ENCODE measurements around the gene HDAC4. TPM values are rescaled to one million over a fixed set of nuclear protein-coding genes. Genes with fewer than 3 reads are reported as not detected.
A peak's percentile ranks its signal among the peaks of the same experiment; 100 is the strongest.

HDAC4 gene
- total RNA-seq, 1 donor from 2014 or later, result 76.6 TPM

DNA sequence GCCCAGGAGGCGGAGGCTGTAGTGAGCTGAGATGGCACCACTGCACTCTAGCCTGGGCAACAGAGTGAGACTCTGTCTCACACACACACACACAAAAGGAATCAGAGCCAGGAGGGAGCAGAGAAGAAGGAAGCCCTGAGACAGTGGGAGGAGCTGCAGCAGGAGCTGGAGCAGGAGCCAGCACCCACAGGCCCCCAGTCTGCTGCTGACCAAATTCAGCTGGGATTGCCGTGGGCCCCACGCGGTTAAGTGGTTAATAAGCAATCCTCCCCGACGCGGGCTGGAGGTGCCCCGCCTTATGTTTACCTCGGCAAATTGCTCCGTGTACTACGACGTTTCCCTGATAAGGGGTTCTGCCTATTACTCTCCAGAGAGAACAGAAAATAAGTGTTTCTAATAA is 287.6 kb downstream of the HDAC4 start:
- TF ChIP-seq POLR2AphosphoS5 (IDR thresholded peaks at IDR 0.05; ENCODE audit: insufficient read depth in 1 of 2, low read depth in 1 of 2) (no peak), POLR2A (IDR thresholded peaks at IDR 0.05) (no peak)
- TF ChIP-seq, protein P1, sequence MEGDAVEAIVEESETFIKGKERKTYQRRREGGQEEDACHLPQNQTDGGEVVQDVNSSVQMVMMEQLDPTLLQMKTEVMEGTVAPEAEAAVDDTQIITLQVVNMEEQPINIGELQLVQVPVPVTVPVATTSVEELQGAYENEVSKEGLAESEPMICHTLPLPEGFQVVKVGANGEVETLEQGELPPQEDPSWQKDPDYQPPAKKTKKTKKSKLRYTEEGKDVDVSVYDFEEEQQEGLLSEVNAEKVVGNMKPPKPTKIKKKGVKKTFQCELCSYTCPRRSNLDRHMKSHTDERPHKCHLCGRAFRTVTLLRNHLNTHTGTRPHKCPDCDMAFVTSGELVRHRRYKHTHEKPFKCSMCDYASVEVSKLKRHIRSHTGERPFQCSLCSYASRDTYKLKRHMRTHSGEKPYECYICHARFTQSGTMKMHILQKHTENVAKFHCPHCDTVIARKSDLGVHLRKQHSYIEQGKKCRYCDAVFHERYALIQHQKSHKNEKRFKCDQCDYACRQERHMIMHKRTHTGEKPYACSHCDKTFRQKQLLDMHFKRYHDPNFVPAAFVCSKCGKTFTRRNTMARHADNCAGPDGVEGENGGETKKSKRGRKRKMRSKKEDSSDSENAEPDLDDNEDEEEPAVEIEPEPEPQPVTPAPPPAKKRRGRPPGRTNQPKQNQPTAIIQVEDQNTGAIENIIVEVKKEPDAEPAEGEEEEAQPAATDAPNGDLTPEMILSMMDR (IDR thresholded peaks at IDR 0.05), result no peak
- H3K4me1 ChIP-seq, result peaks cover 22% of the 10 kb centered on the region

DNA sequence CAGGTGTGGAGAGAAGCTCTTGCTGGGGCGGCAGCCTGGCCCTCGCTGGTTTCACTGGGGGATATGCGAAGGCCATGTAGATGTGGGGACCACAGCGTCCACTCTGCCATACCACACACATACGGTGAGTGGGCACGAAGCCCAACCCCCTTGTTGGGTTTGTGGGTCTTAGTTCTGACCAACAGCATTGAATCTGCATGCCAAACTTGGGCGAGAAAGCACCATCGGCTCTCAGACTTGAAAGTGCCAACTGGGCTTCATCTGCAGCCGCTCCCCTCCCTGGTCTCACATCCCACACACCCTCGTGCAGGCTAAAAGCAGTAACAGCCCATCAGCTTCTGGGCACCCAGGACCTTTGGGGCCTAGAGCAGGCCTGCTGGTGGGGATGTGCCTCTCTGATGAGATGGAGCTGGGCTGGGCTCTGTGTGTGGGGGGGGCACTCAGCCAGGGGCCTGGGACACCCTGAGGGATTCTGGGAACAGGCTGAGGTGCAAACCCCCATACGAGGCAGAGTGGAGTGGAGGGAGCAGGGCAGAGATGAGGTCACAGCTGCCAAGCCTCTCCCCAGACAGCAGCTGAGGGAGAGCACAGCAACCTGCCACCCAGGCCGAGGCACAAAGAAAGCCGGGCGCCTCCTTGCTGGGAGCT is 288.6 kb downstream of the HDAC4 start:
- intact Hi-C loops (cut with DNase I), result no loop called here
- Histone ChIP-seq H3K36me3 (peaks cover 0 to 24% of the 10 kb centered on the region in 2 donors), H3K27me3 (no peaks in the 10 kb centered on the region), H3K27ac (no peak overlapping the region), H3K4me3 (no peak overlapping the region), H3K4me1 (peaks cover 22% of the 10 kb centered on the region), H3K9me3 (no peaks in the 10 kb centered on the region)
- DNase-seq (ENCODE audit: extremely low spot score in 2 of 2), result no peak
- TF ChIP-seq, protein P1 (IDR thresholded peaks at IDR 0.05), result no peak
- TF ChIP-seq POLR2A (IDR thresholded peaks at IDR 0.05) (no peak), POLR2AphosphoS5 (IDR thresholded peaks at IDR 0.05; ENCODE audit: insufficient read depth in 1 of 2, low read depth in 1 of 2) (no peak)

More for the DNA sequence above, 287.6 kb downstream of the HDAC4 start:
- Histone ChIP-seq H3K27me3 (no peaks in the 10 kb centered on the region), H3K4me3 (no peak overlapping the region), H3K9me3 (no peaks in the 10 kb centered on the region), H3K36me3 (peaks cover 0 to 15% of the 10 kb centered on the region in 2 donors), H3K27ac (peak overlapping the region; percentile 28)
- no peak for DNase-seq (ENCODE audit: extremely low spot score in 2 of 2)
- intact Hi-C loops (cut with DNase I), result no loop called here

DNA sequence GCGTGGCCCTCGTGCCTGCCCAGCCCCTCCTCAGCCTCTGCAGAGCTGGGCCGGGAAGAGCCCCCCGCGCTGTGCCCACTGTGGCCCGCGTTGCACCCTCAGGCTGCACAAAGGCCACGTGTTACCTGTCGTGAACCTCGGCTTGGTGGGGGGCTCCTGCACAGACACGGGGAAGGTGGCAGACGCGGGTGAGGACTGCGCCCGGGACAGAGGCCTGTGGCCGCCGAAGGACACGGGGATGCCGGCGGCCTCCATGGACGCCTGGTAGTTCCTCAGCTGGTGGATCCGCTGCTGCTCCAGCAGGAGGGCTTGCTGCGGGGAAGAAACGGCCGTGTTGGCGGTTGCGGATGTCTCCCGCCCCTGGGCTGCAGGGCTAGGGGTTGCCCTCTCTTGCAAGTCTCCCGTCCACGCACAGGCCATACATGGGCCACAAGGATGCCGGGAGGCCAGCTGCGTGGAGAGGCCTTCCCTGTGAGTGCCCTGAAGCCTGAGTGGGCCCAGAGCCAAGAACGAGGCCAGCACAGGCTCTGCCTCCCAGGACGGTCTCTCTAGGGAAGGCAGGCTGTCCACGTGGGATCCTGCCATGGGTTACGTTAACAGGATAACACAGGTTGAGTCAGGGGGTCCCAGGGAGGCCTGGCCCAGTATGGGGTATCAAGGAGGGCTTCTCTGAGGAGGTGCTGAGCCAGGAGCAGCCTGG is 289.3 kb downstream of the HDAC4 start:
- H3K4me1 ChIP-seq, result peaks cover 22% of the 10 kb centered on the region

DNA sequence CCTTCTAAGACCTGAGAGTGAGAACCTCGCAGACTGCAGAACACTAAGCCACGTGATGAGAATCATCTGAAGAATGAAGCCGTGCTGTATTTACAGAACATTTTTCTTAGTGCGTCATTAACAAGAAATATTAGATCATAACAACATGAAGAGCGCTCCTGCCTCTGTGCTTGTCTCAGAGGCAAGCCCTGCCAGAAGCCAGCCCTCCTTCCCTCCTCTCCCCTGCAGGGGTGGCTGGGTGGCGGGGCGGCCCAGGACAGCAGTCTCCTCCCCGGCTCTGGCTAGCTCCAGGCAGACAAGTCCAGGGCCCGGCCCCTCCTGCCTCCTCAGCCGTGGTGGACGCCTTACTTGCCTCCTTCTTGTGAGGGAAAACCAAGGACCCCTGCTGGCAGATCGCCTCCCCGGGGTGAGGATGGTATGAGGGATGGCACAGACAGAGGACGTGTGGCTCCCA is 290.2 kb downstream of the HDAC4 start:
- intact Hi-C loops (cut with DNase I), result no loop called here
- Histone ChIP-seq H3K36me3 (peaks cover 0 to 26% of the 10 kb centered on the region in 2 donors), H3K4me1 (peaks cover 22% of the 10 kb centered on the region), H3K4me3 (no peak overlapping the region), H3K27ac (no peak overlapping the region), H3K9me3 (no peaks in the 10 kb centered on the region), H3K27me3 (no peaks in the 10 kb centered on the region)
- no peak for DNase-seq (ENCODE audit: extremely low spot score in 2 of 2)
- TF ChIP-seq, protein P1 (IDR thresholded peaks at IDR 0.05), result no peak
- TF ChIP-seq POLR2AphosphoS5 (IDR thresholded peaks at IDR 0.05; ENCODE audit: insufficient read depth in 1 of 2, low read depth in 1 of 2), result no peak
- TF ChIP-seq POLR2A (IDR thresholded peaks at IDR 0.05), result no peak

More for the DNA sequence above, 289.3 kb downstream of the HDAC4 start:
- Histone ChIP-seq H3K27me3 (no peaks in the 10 kb centered on the region), H3K4me3 (no peak overlapping the region), H3K9me3 (no peaks in the 10 kb centered on the region), H3K27ac (no peak overlapping the region), H3K36me3 (peaks cover 0 to 26% of the 10 kb centered on the region in 2 donors)
- TF ChIP-seq, protein P1 (IDR thresholded peaks at IDR 0.05), result no peak
- TF ChIP-seq POLR2AphosphoS5 (IDR thresholded peaks at IDR 0.05; ENCODE audit: insufficient read depth in 1 of 2, low read depth in 1 of 2), result no peak
- no peak for TF ChIP-seq POLR2A (IDR thresholded peaks at IDR 0.05)
- DNase-seq (ENCODE audit: extremely low spot score in 2 of 2), result no peak
- intact Hi-C loops (cut with DNase I), result no loop called here
